ENCODE results near the gene FAM118B. TPM values are rescaled to one million over a fixed set of nuclear protein-coding genes. Genes with fewer than 3 reads are reported as not detected.

Gene FAM118B
- total RNA-seq, 2 donors from 2014 or later = 6.7 to 36.9 TPM

GRCh38 chr11:126214841-126215240, 3.3 kb downstream of the FAM118B start:
- Histone ChIP-seq H3K9me3 (no peaks in the 10 kb centered on the region), H3K36me3 (replicated peaks in 1 of 2; ENCODE audit: insufficient read depth in 1 of 2, low read depth in 2 of 2) (no peaks in the 10 kb centered on the region), H3K4me1 (peaks cover 37% of the 10 kb centered on the region), H3K27me3 (no peaks in the 10 kb centered on the region), H3K27ac (peak overlapping the region in 1 of 4 donors; percentile 12), H3K4me3 (no peak overlapping the region)
- intact Hi-C loops (cut with DNase I) = no loop called here
- 42 to 52% methylated on average over 6 of the region's 6 CpGs for WGBS, 2 donors
- TF ChIP-seq CTCF (IDR thresholded peaks at IDR 0.05) = no peak
- TF ChIP-seq POLR2A (IDR thresholded peaks at IDR 0.05) = no peak
- DNase-seq = no peak
- no peak for ATAC-seq

- ATAC-seq (no peak), DNase-seq (no peak)
- Histone ChIP-seq H3K36me3 (replicated peaks in 1 of 2; ENCODE audit: insufficient read depth in 1 of 2, low read depth in 2 of 2) (no peaks in the 10 kb centered on the region), H3K4me1 (peaks cover 28% of the 10 kb centered on the region), H3K9me3 (no peaks in the 10 kb centered on the region), H3K27me3 (no peaks in the 10 kb centered on the region), H3K27ac (no peak overlapping the region), H3K4me3 (no peak overlapping the region)
- TF ChIP-seq POLR2A (IDR thresholded peaks at IDR 0.05) (no peak), CTCF (IDR thresholded peaks at IDR 0.05) (no peak)
- intact Hi-C loops (cut with DNase I) = no loop called here
- 71 to 74% methylated on average over 6 of the region's 6 CpGs for WGBS, 2 donors
These were observed 5.1 kb downstream of the FAM118B start for GRCh38 chr11:126216526-126217305.

- intact Hi-C loops (cut with DNase I) = no loop called here
- no peaks in the 10 kb centered on the region for H3K36me3 ChIP-seq (replicated peaks in 1 of 2; ENCODE audit: insufficient read depth in 1 of 2, low read depth in 2 of 2)
- no peaks in the 10 kb centered on the region for H3K27me3 ChIP-seq
- H3K9me3 ChIP-seq = no peaks in the 10 kb centered on the region
- ATAC-seq (no peak), DNase-seq (no peak)
- H3K4me3 ChIP-seq = no peak overlapping the region
- WGBS, 2 donors = 64 to 73% methylated on average over 1 of the region's 1 CpG
- no peak overlapping the region for H3K27ac ChIP-seq
- no peak for TF ChIP-seq POLR2A (IDR thresholded peaks at IDR 0.05)
- no peak for TF ChIP-seq CTCF (IDR thresholded peaks at IDR 0.05)
- peaks cover 25% of the 10 kb centered on the region for H3K4me1 ChIP-seq
These were observed 5.9 kb downstream of the FAM118B start for GRCh38 chr11:126217491-126217890.

GRCh38 chr11:126219547-126219946, 8.0 kb downstream of the FAM118B start:
- no peaks in the 10 kb centered on the region for H3K36me3 ChIP-seq (replicated peaks in 1 of 2; ENCODE audit: insufficient read depth in 1 of 2, low read depth in 2 of 2)
- H3K9me3 ChIP-seq = no peaks in the 10 kb centered on the region
- no peaks in the 10 kb centered on the region for H3K27me3 ChIP-seq
- H3K27ac ChIP-seq = no peak overlapping the region
- no peak overlapping the region for H3K4me3 ChIP-seq
- TF ChIP-seq CTCF (IDR thresholded peaks at IDR 0.05) = no peak
- no peak for TF ChIP-seq POLR2A (IDR thresholded peaks at IDR 0.05)
- ATAC-seq (no peak), DNase-seq (no peak)
- H3K4me1 ChIP-seq = peaks cover 11% of the 10 kb centered on the region
- intact Hi-C loops (cut with DNase I) = no loop called here
- 85 to 92% methylated on average over 4 of the region's 4 CpGs for WGBS, 2 donors

Data from body of pancreas (tissue), 4 donors.